HG02981 (cell line): Measurements from ENCODE around the gene HNRNPAB.
"Not testable (repeated sequence)": the region's sequence is repeated elsewhere in the genome, so short reads cannot be mapped to it uniquely, and the experiment has no call there.

Source experiments
- ATAC-seq: cut with Tn5 transposase; IDR thresholded peaks from one replicate; pipeline ENCODE4 v1.9.1; 2021; ENCODE audit warnings: mild to moderate bottlenecking, moderate library complexity; ENCODE audit not compliant: unreplicated experiment

Gene HNRNPAB

GRCh38 chr5:178241231-178241663 is 36.9 kb downstream of the HNRNPAB start:
- peak; percentile 24 for ATAC-seq

GRCh38 chr5:178241688-178242231 is 37.4 kb downstream of the HNRNPAB start:
- ATAC-seq, result no peak

GRCh38 chr5:178242416-178242815 is 38.1 kb downstream of the HNRNPAB start:
- no peak for ATAC-seq

- ATAC-seq, result no peak
These were observed 40.2 kb downstream of the HNRNPAB start for GRCh38 chr5:178244576-178244975.

- ATAC-seq, result no peak
These were observed 41.1 kb downstream of the HNRNPAB start for GRCh38 chr5:178245389-178245788.

GRCh38 chr5:178246624-178247279 is 42.4 kb downstream of the HNRNPAB start:
- ATAC-seq, result no peak

GRCh38 chr5:178247481-178248456 is 43.4 kb downstream of the HNRNPAB start:
- ATAC-seq, result no peak

- no peak for ATAC-seq
These were observed 44.4 kb downstream of the HNRNPAB start for GRCh38 chr5:178248750-178249149.

GRCh38 chr5:178249191-178249989 is 45.1 kb downstream of the HNRNPAB start:
- no peak for ATAC-seq

GRCh38 chr5:178250263-178250662 is 45.9 kb downstream of the HNRNPAB start:
- ATAC-seq, result no peak

- no peak for ATAC-seq
These were observed 47.9 kb downstream of the HNRNPAB start for GRCh38 chr5:178252258-178252657.

GRCh38 chr5:178253632-178254031 is 49.3 kb downstream of the HNRNPAB start:
- ATAC-seq, result not testable (repeated sequence)

GRCh38 chr5:178256746-178257145 is 52.4 kb downstream of the HNRNPAB start:
- no peak for ATAC-seq

GRCh38 chr5:178257650-178258049 is 53.3 kb downstream of the HNRNPAB start:
- no peak for ATAC-seq

- no peak for ATAC-seq
These were observed 55.5 kb downstream of the HNRNPAB start for GRCh38 chr5:178259623-178260536.
